ENCODE results near the gene SDS. TPM values are rescaled to one million over a fixed set of nuclear protein-coding genes. Genes with fewer than 3 reads are reported as not detected.

Gene SDS
- total and polyA plus RNA-seq, 8 donors: 0.31 to 3.2 (median 0.47) TPM

DNA sequence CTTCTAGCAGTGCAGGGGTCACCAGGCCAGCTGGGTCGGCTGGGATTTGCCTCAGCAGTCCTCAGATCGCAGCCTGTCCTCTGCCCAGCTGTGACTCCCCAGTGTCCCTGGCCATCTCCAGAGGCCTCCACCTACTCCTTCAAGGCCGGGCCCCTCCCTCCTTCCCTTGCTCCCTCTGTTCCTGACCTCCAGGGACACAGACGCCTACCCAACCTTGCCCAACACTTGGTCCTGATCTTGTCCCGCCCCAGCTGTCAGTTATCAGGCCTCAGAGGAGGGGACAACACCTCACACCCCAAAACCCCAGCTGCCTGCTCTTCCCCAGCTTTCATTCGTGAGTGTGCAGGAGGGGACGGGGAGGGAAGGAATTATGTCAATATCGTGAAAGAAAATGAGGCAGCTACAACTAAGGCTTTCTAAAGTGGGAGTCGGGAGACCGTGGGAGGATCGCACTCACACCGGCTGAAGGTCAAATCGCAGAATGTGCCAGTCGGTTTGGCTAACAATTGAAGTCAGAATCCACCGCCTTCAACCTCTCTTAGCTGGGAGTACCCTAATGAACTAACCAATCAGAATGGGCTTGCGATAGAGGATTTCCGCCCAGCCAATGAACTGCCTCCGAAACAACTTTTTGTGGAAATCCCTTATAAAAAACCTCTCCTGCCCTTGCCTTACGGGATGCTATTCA, 54.7 kb downstream of the SDS start:
- Histone ChIP-seq H3K27me3 (peaks cover 0 to 6% of the 10 kb centered on the region in 2 donors), H3K9me3 (no peaks in the 10 kb centered on the region), H3K36me3 (no peaks in the 10 kb centered on the region), H3K4me3 (no peak overlapping the region), H3K4me1 (no peaks in the 10 kb centered on the region), H3K27ac (no peak overlapping the region)
- DNase-seq: no peak
- no peak for ATAC-seq
- intact Hi-C loops (cut with DNase I): no loop called here
- TF ChIP-seq CTCF (IDR thresholded peaks at IDR 0.05): no peak

DNA sequence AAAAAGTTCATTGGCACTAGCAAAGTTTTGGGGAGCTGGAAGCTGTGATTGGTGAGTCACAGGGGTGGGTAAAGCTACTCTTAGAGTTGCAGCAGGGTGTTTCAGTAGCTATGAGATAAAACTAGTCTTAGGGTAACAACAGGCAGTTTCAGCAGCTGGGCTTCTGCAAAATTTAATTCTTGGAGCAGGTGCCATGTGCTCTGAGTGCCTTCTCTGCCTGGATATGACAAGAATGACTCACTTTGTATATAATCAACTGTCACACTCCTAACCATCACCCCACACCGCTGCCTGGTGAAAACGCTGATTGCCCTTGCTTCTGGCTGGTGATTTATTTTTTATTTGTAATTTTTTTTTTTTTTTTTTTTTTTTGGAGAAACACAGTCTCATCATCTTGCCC, 55.8 kb downstream of the SDS start:
- TF ChIP-seq CTCF (IDR thresholded peaks at IDR 0.05): no peak
- Histone ChIP-seq H3K36me3 (no peaks in the 10 kb centered on the region), H3K4me3 (no peak overlapping the region), H3K9me3 (no peaks in the 10 kb centered on the region), H3K27ac (no peak overlapping the region), H3K27me3 (peaks cover 0 to 6% of the 10 kb centered on the region in 2 donors), H3K4me1 (no peaks in the 10 kb centered on the region)
- DNase-seq (no peak), ATAC-seq (no peak)
- intact Hi-C loops (cut with DNase I): no loop called here

- intact Hi-C loops (cut with DNase I): no loop called here
- DNase-seq (no peak), ATAC-seq (no peak)
- no peaks in the 10 kb centered on the region for H3K36me3 ChIP-seq
- TF ChIP-seq CTCF (IDR thresholded peaks at IDR 0.05): no peak
- H3K4me1 ChIP-seq: no peaks in the 10 kb centered on the region
- no peak overlapping the region for H3K4me3 ChIP-seq
- peaks cover 0 to 6% of the 10 kb centered on the region in 2 donors for H3K27me3 ChIP-seq
- no peak overlapping the region for H3K27ac ChIP-seq
- no peaks in the 10 kb centered on the region for H3K9me3 ChIP-seq
Observed at GRCh38 chr12:113347107-113347506, 56.6 kb downstream of the SDS start.

DNA sequence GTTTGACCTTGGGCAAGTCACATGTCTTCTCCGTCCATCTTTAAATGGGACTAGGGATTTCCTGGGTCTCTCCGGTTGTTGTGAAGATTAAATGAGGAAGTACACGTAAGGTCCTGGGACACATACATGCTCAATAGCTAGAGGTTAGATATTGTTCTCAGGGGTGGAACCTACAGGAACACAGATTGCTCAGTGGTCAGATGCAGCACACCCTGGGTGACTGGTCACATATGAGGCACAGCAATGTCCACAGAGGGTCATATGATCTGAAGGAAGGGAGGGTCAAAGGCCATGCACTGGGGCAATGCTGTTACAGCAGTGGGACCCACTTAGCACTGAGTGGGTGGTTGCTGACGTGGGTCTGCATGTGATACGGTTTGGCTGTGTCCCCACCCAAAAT, 57.3 kb downstream of the SDS start:
- Histone ChIP-seq H3K4me1 (no peaks in the 10 kb centered on the region), H3K27me3 (peaks cover 0 to 6% of the 10 kb centered on the region in 2 donors), H3K4me3 (no peak overlapping the region), H3K27ac (no peak overlapping the region), H3K9me3 (no peaks in the 10 kb centered on the region), H3K36me3 (no peaks in the 10 kb centered on the region)
- TF ChIP-seq CTCF (IDR thresholded peaks at IDR 0.05): no peak
- intact Hi-C loops (cut with DNase I): no loop called here
- ATAC-seq (peak; percentile 17), DNase-seq (no peak)

GRCh38 chr12:113345318-113345717, 58.4 kb downstream of the SDS start:
- no peak for ATAC-seq
- no peaks in the 10 kb centered on the region for H3K4me1 ChIP-seq
- H3K4me3 ChIP-seq: no peak overlapping the region
- DNase-seq: no peak
- H3K9me3 ChIP-seq: no peaks in the 10 kb centered on the region
- H3K36me3 ChIP-seq: no peaks in the 10 kb centered on the region
- intact Hi-C loops (cut with DNase I): no loop called here
- no peak overlapping the region for H3K27ac ChIP-seq
- no peak for TF ChIP-seq CTCF (IDR thresholded peaks at IDR 0.05)
- H3K27me3 ChIP-seq: peaks cover 0 to 6% of the 10 kb centered on the region in 2 donors

Other genes starting within 250 kb of the SDS start
- 10 to 100 TPM; 42.0 to 61.1 TPM for gene DDX54, start 218.4 kb downstream of the SDS start, total RNA-seq
- 10 to 100 TPM; 47.9 to 73.6 (median 62.9) TPM for gene DDX54, start 218.4 kb downstream of the SDS start, polyA plus RNA-seq (ENCODE audit: insufficient read length in 6 of 6)
- 10 to 100 TPM; 16.7 to 17.3 TPM for gene RITA1, start 218.2 kb downstream of the SDS start, total RNA-seq
- gene RITA1, start 218.2 kb downstream of the SDS start, polyA plus RNA-seq (ENCODE audit: insufficient read length in 6 of 6): 10 to 100 TPM in 4 of 6 donors, 1 to 10 TPM in 2; 9.1 to 14.4 (median 10.9) TPM
- gene TPCN1, start 182.4 kb downstream of the SDS start, total RNA-seq: 10 to 100 TPM; 39.6 to 54.1 TPM
- gene TPCN1, start 182.4 kb downstream of the SDS start, polyA plus RNA-seq (ENCODE audit: insufficient read length in 6 of 6): 10 to 100 TPM; 24.7 to 41.5 (median 34.3) TPM
- 10 to 100 TPM; 34.9 to 40.1 TPM for gene SLC8B1, start 68.8 kb downstream of the SDS start, total RNA-seq
- 10 to 100 TPM; 10.5 to 15.8 (median 12.4) TPM for gene SLC8B1, start 68.8 kb downstream of the SDS start, polyA plus RNA-seq (ENCODE audit: insufficient read length in 6 of 6)
- 10 to 100 TPM; 48.7 to 75.0 TPM for gene PLBD2, start 45.3 kb downstream of the SDS start, total RNA-seq
- 10 to 100 TPM; 17.7 to 21.9 (median 20.0) TPM for gene PLBD2, start 45.3 kb downstream of the SDS start, polyA plus RNA-seq (ENCODE audit: insufficient read length in 6 of 6)
- 10 to 100 TPM; 12.9 to 13.8 TPM for gene SDSL, start 18.5 kb upstream of the SDS start, total RNA-seq
- 1 to 10 TPM; 4.2 to 6.0 (median 4.7) TPM for gene SDSL, start 18.5 kb upstream of the SDS start, polyA plus RNA-seq (ENCODE audit: insufficient read length in 6 of 6)
- gene LHX5, start 68.0 kb upstream of the SDS start, total RNA-seq: not detected
- gene LHX5, start 68.0 kb upstream of the SDS start, polyA plus RNA-seq (ENCODE audit: insufficient read length in 6 of 6): not detected

Measured in left lung (tissue), 10 donors.